Endometrial microvascular endothelial cells (primary cell): ENCODE results near the gene CDC7. TPM values are rescaled to one million over a fixed set of nuclear protein-coding genes. Genes with fewer than 3 reads are reported as not detected.

Experiments used
- in situ Hi-C: cut with HindIII; loops from 2 replicates; pipeline ENCODE4 v1.10.0; 2017; ENCODE audit warnings: low sequenced_read_pairs, low pct_unique_long_range_greater_than_20kb; ENCODE audit errors: inconsistent ontology term
- total RNA-seq: library from RNA; depleted of rRNA; stranded (reverse); fragments of >200 nt; gene quantifications from one replicate; pipeline ENCODE4 v1.2.3, GENCODE V29; 2015; ENCODE audit errors: inconsistent ontology term

Gene CDC7
- total RNA-seq, 1 donor from 2014 or later: 10.4 TPM

DNA sequence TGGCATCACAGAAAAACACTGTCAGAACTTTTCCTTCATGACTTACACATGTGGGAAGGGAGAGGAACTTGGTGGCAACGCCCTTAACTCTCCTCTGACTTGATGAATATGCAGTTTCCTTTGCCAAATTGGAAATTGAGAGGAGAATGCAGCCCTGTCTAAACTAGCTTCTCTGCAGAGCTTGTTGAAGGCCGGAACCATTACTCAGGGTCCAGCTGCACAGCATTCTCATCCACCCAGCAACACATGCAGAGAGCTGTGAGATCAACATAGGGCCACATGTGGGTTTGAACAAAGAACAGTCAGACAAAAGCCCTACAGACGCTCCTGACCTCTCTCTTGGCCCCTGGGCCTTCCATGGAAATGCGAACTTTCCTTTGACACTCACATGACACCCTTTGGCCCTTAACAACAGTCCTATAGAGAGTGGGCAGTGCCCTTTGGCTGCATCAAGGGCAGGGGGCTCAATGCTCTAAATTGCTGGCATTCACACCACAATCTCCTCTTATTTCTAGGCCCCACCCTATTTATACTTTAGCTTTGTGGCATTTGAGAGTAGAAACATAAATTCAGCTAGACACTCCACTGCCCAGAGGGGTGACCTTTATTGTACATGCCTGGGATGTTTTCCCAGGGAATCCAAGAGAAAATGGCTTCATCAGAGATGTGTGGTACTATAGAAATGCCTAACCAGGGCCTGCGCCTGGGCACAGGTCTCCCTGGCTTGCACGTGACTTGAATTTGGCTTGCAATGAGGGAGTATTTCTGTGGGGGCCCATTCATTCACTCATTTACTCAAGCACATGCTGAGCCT is 64.4 kb downstream of the CDC7 start:
- in situ Hi-C loops: no loop called here

DNA sequence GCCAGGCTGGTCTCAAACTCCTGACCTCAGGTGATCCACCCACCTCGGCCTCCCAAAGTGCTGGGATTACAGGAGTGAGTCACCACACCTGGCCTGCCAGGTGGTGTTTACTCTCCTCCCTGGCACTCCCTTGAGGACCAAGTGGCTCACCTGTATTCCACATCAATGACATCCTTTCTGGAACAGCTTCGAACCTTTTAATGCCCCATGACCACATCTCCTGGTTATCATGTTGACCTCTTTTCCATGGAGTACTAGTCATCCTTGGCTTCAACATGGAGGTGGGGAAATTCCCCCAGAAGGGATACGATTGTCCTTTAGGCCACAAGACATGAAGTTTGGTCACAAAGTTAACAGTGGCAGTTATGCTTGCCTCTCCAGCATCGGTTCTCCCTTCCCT is 66.9 kb downstream of the CDC7 start:
- in situ Hi-C loops: no loop called here

DNA sequence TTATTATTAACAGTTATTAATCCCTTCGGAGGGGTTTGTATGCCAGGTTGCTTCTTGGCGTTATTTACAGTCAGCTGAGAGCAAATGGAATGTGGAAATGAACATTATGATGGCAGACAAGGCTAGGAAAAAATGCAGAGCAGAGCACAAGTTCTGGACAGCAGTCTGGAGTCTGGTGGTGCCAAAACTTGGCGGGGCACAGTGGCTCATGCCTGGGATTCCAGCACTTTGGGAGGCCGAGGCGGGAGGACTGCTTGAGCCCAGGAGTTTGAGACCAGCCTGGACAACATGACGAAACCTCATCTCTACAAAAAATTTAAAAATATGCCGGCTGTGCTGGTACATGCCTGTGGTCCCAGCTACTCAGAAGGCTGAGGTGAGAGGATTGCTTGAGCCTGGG is 67.6 kb downstream of the CDC7 start:
- in situ Hi-C loops: no loop called here

DNA sequence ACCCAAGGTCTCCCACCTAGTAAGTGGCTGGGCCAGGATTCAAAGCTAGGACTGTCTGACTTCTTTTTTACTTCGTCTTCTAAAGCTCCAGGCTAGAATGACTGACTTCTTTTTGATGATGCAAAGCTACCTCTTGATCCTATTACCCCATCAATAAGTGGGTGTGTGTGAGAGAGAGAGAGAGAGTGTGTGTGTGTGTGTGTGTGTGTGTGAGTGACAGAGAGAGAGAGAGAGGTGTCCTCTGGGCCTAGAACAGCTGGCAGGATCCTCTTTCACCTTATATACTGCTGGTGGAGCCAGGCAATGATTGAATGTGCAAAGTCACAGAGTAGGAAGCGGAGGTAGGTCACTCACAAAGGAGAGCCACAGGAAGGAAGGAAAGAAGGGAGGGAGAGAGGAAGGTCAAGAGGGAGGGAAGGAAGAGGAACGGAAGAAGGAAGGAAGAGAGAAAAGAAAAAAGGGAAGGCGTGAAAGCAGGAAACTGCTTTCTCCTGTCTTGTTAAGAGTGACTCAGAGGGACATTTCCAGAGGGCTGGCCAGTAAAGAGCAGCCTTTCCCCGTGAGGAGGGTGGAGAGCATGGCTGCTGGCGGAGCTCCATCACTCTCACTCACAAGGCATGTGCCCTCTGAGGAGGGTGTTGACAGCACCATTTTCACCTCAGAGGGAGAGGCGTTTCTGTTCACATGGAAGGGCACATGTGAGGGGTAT is 68.9 kb downstream of the CDC7 start:
- in situ Hi-C loops: no loop called here

DNA sequence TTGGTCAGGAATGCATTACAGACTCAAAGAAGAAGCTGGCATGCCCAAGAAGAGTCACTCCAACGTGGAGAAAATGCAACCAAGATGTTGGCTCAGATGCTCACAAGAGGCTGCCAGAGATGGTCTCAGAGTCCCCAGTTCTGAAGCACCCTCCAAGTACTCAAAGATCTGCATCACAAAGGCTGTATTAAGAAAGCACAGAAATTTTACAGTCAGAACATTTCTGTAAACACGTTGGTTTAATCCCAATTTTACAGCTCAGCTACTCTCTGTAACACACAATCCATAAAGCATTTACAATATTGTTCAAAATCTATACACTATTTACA is 69.4 kb downstream of the CDC7 start:
- in situ Hi-C loops: no loop called here

DNA sequence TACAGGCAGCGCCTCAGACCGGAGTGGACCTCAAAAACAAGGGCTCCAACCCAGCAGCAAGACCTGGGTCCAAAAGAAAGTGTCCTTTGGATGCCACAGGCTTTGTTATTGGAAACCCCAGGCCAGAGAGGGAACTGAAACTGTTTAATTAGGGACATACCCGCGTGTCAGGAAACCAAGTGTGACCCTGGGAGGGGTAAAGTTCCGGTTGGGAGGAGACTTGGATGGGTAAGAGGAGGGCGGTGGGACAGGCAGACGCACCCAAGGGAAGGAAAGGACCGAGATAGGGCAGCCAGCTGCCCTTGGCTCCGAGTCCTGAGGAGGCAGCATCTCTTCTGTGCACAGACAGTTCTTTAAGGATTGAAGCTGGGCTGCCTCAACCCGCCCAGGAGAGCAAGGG is 71.4 kb downstream of the CDC7 start:
- in situ Hi-C loops: no loop called here

Other genes starting within 250 kb of the CDC7 start
- not detected for gene HFM1, start 96.0 kb upstream of the CDC7 start, total RNA-seq